ENCODE data around the gene CSRP2. TPM values are rescaled to one million over a fixed set of nuclear protein-coding genes. Genes with fewer than 3 reads are reported as not detected.

Gene CSRP2
- total and polyA plus RNA-seq, 2 of the 8 experiments (the other 6 are each of a cell fraction or from before 2014, with no cell fraction given), result 149 to 227 TPM

DNA sequence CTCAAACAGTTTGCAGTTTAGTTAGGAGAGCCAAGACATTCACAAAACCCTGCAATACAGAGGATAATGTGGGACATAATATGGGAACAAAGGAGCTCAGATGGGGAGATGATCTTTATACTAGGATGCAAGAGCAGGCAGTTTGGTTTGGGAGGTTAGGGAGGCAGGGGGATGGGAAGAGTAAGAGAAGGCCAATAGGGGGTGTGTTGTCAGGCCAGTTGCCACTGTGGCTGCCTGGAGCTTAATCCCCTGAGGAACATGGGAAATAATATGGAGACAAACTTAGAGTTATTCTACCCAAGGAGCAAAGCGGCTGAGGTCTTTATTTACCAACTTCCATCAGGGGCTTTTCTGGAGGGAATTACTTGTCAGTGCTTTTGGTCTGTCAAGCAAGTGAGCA lies 10.0 kb upstream of the CSRP2 start (continued):
- TF ChIP-seq CHD7 (IDR thresholded peaks at IDR 0.05; ENCODE audit: insufficient replicate concordance, low read length) (no peak), EGR1 (IDR thresholded peaks at IDR 0.05; ENCODE audit: borderline replicate concordance, low read depth, low read length) (no peak), POU5F1 (IDR thresholded peaks at IDR 0.05; ENCODE audit: low read depth, low read length) (no peak), KDM4A (IDR thresholded peaks at IDR 0.05; ENCODE audit: low read depth, low read length, severe bottlenecking) (no peak), CEBPB (IDR thresholded peaks at IDR 0.05; ENCODE audit: low read depth, low read length) (no peak), CBX5 (IDR thresholded peaks at IDR 0.05; ENCODE audit: low read depth, low read length) (no peak), CREB1 (IDR thresholded peaks at IDR 0.05) (no peak), RNF2 (IDR thresholded peaks at IDR 0.05; ENCODE audit: borderline replicate concordance, low read depth, low read length, missing control alignments, poor library complexity, severe bottlenecking) (no peak)

Measured in H1 (cell line).